ENCODE results near the gene KRT79. TPM values are rescaled to one million over a fixed set of nuclear protein-coding genes. Genes with fewer than 3 reads are reported as not detected.

Gene KRT79
- total and polyA plus RNA-seq, 3 donors from 2014 or later, result 0.19 to 0.24 TPM; not detected in 1

DNA sequence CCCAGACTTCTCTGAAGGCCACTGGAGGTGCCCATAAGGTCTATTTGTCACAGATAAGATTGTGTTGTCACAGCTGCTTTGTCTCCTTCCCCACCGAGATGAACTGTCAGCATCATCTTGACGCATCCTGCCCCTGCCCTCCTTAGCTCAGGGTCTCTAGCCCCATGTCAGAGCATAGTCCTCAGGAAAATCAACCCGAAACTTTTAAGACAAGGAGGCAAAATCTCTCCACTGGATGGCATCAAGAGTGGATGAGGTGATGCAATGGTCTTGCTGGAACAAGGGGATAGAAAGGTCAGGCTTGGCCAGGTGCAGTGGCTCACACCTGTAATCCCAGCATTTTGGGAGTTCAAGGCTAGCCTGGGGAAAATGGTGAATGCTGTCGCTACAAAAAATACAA, 8.2 kb downstream of the KRT79 start:
- no peaks in the 10 kb centered on the region for H3K36me3 ChIP-seq (ENCODE audit: low read depth, missing control alignments)
- H3K27me3 ChIP-seq, result no peaks in the 10 kb centered on the region
- H3K9me3 ChIP-seq, result no peaks in the 10 kb centered on the region
- no peak for TF ChIP-seq POLR2A (IDR thresholded peaks at IDR 0.05)
- 85 to 86% methylated on average over 4 of the region's 4 CpGs for WGBS, 2 donors
- H3K4me1 ChIP-seq, result no peaks in the 10 kb centered on the region
- no peak overlapping the region for H3K4me3 ChIP-seq
- DNase-seq, result no peak
- H3K27ac ChIP-seq, result no peak overlapping the region
- intact Hi-C loops (cut with DNase I; ENCODE audit: low total_unique reads), result no loop called here

DNA sequence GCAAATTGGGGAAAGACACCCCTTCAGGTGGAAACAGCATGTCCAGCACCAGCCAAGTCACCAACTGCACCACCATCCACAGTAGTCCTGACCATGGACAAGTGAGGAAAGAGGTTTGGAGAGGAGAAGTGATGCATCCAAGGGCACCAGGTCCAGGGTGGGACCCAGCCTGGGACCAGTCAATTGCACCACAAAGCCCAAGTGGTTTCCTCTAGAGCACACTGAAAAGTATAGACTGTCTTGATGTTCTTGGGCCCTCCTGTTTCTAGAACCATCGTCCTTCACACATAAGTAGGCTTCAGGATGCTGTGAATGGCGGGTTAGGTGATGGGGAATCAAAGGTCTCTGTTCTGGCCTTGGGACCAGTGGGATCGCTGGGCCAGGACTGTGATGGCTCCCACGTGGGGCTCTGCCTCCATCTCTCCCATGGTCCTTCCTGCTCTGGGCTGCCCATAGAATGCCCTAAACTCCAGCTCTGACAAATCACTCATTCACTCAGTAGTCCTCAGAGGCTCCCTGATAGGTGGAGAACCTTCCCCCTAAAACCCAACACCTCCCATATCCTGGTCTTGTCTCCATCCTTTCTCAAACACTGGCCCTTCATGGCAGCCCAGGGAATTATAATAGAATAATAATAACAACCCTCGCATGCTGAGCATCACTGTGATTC, 9.2 kb downstream of the KRT79 start:
- Histone ChIP-seq H3K27ac (no peak overlapping the region), H3K9me3 (no peaks in the 10 kb centered on the region), H3K4me1 (no peaks in the 10 kb centered on the region), H3K36me3 (ENCODE audit: low read depth, missing control alignments) (no peaks in the 10 kb centered on the region), H3K4me3 (no peak overlapping the region), H3K27me3 (no peaks in the 10 kb centered on the region)
- no peak for TF ChIP-seq POLR2A (IDR thresholded peaks at IDR 0.05)
- TF ChIP-seq, protein P1, sequence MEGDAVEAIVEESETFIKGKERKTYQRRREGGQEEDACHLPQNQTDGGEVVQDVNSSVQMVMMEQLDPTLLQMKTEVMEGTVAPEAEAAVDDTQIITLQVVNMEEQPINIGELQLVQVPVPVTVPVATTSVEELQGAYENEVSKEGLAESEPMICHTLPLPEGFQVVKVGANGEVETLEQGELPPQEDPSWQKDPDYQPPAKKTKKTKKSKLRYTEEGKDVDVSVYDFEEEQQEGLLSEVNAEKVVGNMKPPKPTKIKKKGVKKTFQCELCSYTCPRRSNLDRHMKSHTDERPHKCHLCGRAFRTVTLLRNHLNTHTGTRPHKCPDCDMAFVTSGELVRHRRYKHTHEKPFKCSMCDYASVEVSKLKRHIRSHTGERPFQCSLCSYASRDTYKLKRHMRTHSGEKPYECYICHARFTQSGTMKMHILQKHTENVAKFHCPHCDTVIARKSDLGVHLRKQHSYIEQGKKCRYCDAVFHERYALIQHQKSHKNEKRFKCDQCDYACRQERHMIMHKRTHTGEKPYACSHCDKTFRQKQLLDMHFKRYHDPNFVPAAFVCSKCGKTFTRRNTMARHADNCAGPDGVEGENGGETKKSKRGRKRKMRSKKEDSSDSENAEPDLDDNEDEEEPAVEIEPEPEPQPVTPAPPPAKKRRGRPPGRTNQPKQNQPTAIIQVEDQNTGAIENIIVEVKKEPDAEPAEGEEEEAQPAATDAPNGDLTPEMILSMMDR (IDR thresholded peaks at IDR 0.05), result no peak
- no peak for DNase-seq
- intact Hi-C loops (cut with DNase I; ENCODE audit: low total_unique reads), result no loop called here
- 96 to 97% methylated on average over 5 of the region's 5 CpGs for WGBS, 2 donors

GRCh38 chr12:52823761-52824450, 10.2 kb downstream of the KRT79 start:
- intact Hi-C loops (cut with DNase I; ENCODE audit: low total_unique reads), result no loop called here
- H3K27me3 ChIP-seq, result no peaks in the 10 kb centered on the region
- DNase-seq, result no peak
- no peak overlapping the region for H3K27ac ChIP-seq
- 89 to 93% methylated on average over 7 to 15 of the region's 15 CpGs for WGBS, 2 donors
- TF ChIP-seq, protein P1 (IDR thresholded peaks at IDR 0.05), result no peak
- no peak for TF ChIP-seq POLR2A (IDR thresholded peaks at IDR 0.05)
- H3K9me3 ChIP-seq, result no peaks in the 10 kb centered on the region
- H3K4me1 ChIP-seq, result no peaks in the 10 kb centered on the region
- no peak overlapping the region for H3K4me3 ChIP-seq
- no peaks in the 10 kb centered on the region for H3K36me3 ChIP-seq (ENCODE audit: low read depth, missing control alignments)

GRCh38 chr12:52822771-52823510, 11.2 kb downstream of the KRT79 start:
- WGBS, 2 donors, result 63 to 77% methylated on average over 8 to 16 of the region's 16 CpGs
- H3K27me3 ChIP-seq, result no peaks in the 10 kb centered on the region
- no peaks in the 10 kb centered on the region for H3K36me3 ChIP-seq (ENCODE audit: low read depth, missing control alignments)
- DNase-seq, result no peak
- intact Hi-C loops (cut with DNase I; ENCODE audit: low total_unique reads), result no loop called here
- H3K4me1 ChIP-seq, result no peaks in the 10 kb centered on the region
- H3K4me3 ChIP-seq, result no peak overlapping the region
- H3K9me3 ChIP-seq, result no peaks in the 10 kb centered on the region
- no peak for TF ChIP-seq POLR2A (IDR thresholded peaks at IDR 0.05)
- TF ChIP-seq, protein P1 (IDR thresholded peaks at IDR 0.05), result no peak
- no peak overlapping the region for H3K27ac ChIP-seq

Data from testis (tissue), 3 donors.